Pancreas (tissue), 10 donors: ENCODE data around the gene DEFB124. TPM values are rescaled to one million over a fixed set of nuclear protein-coding genes. Genes with fewer than 3 reads are reported as not detected.

Source experiments
- ATAC-seq, 4 donors: fragments of 200-7000 bp; cut with Tn5 transposase; one replicate each; pipeline versions ENCODE4 v1.8.0 to v1.9.1; 2020; ENCODE audit warnings: mild to moderate bottlenecking in 4 of 4, moderate library complexity in 4 of 4
- DNase-seq, 6 donors: peaks; one replicate each; pipeline ENCODE4 v3.0.0-alpha.2; 2020
- FAIRE-seq: peaks from 2 replicates; lab custom pipeline; 2012; peaks lifted over from hg19 to GRCh38; lab: Jason Lieb, UNC
- H3K27ac ChIP-seq, 4 donors: fragments of 200-600 bp; sonication (generic); 1 replicate in 3 of 4; 2 replicates in 1 of 4; pipeline versions ENCODE4 v1.5.0 to v1.8.0; 2020
- H3K27me3 ChIP-seq, 4 donors: fragments of 200-600 bp; one replicate each; pipeline ENCODE4 v1.8.0; 2021
- H3K36me3 ChIP-seq, 3 donors: fragments of 200-600 bp; sonication (generic) in 1 of 3; one replicate each; pipeline versions ENCODE4 v1.5.0 to v1.8.0; 2020 to 2021
- H3K4me1 ChIP-seq, 3 donors: fragments of 200-600 bp; one replicate each; pipeline ENCODE4 v1.8.0; 2021
- H3K4me3 ChIP-seq, 4 donors: fragments of 200-600 bp; sonication (generic) in 2 of 4; one replicate each; pipeline versions ENCODE4 v1.5.0 to v1.8.0; 2020 to 2021
- H3K9me3 ChIP-seq, 4 donors: fragments of 200-600 bp; one replicate each; pipeline ENCODE4 v1.8.0; 2021
- CTCF ChIP-seq, 4 donors: fragments of 200-600 bp; sonication (generic) in 3 of 4; IDR thresholded peaks; one replicate each; pipeline versions ENCODE4 v1.5.0 to v1.8.0; 2021; ENCODE audit warnings: antibody characterized with exemption in 4 of 4
- WGBS, 2 donors: extraction: QIAGEN DNeasy Blood & Tissue Kit; methylation state at CpG; one replicate each; pipeline ENCODE4 v1.1.7; 2013; 5-methylcytosine and 5-hydroxymethylcytosine counted together
- intact Hi-C, 3 donors: fragments of 100-400 bp; cut with DNase I; formaldehyde crosslinking; loops; one replicate each; pipeline versions ENCODE4 v1.11.1 to v1.14.2; 2022
- polyA plus RNA-seq, 2 donors: library from polyadenylated mRNA; stranded (reverse); fragments of 200-250 nt; gene quantifications; one replicate each; pipeline ENCODE4 v1.2.3, GENCODE V29; 2013
- total RNA-seq, 6 donors: library from RNA; stranded (reverse); fragmentation: NEBNext Ultra II Directional in 4 of 6; extraction: Animal tissue kit (Norgen Biotek cat#: 25700) in 4 of 6; gene quantifications; one replicate each; pipeline versions ENCODE4 v1.2.1 to v1.2.4, GENCODE V29; 2021 to 2023
- donor health status: healthy with polysubstance abuse.
- donor health status: DM: no; HTN: no; CAD: no; lungs with moderate emphysema.
- donor health status: DM: no; HTN: no; CAD: no.
- donor health status: control.
- donor health status: control.
- donor health status: Bipolar disorder and iron deficiency.
- donor health status: DM: yes; HTN: yes; CAD: no.
- donor health status: DM: no; HTN: no; CAD: no.
- donor health status: DM: no; HTN: no; CAD: no.
- donor health status: DM: yes; HTN: yes; CAD: no.

Gene DEFB124
- total and polyA plus RNA-seq, 8 donors = 0.32 TPM; not detected in 7

- Histone ChIP-seq H3K4me1 (no peaks in the 10 kb centered on the region), H3K27me3 (no peaks in the 10 kb centered on the region), H3K27ac (no peak overlapping the region), H3K36me3 (no peaks in the 10 kb centered on the region), H3K9me3 (no peaks in the 10 kb centered on the region), H3K4me3 (no peak overlapping the region)
- 34 to 48% methylated on average over 1 of the region's 1 CpG for WGBS, 2 donors
- DNase-seq = no peak
- ATAC-seq = no peak
- intact Hi-C loops = loop anchor here in 1 of 3 donors (10.0 kb wide), 1 partner anchor 46 kb away; no protein-coding TSS in a partner anchor
- TF ChIP-seq CTCF (IDR thresholded peaks at IDR 0.05) = no peak
- FAIRE-seq = no peak
These were observed 25.6 kb upstream of the DEFB124 start for GRCh38 chr20:31500527-31500926.

GRCh38 chr20:31497838-31498540, 23.1 kb upstream of the DEFB124 start:
- Histone ChIP-seq H3K27me3 (no peaks in the 10 kb centered on the region), H3K4me3 (no peak overlapping the region), H3K4me1 (no peaks in the 10 kb centered on the region), H3K36me3 (no peaks in the 10 kb centered on the region), H3K9me3 (no peaks in the 10 kb centered on the region), H3K27ac (no peak overlapping the region)
- WGBS, 2 donors = 32% methylated on average over 6 of the region's 6 CpGs
- no peak for ATAC-seq
- FAIRE-seq = no peak
- intact Hi-C loops = no loop called here
- DNase-seq = no peak
- no peak for TF ChIP-seq CTCF (IDR thresholded peaks at IDR 0.05)

GRCh38 chr20:31496761-31497295, 21.9 kb upstream of the DEFB124 start:
- no peaks in the 10 kb centered on the region for H3K9me3 ChIP-seq
- H3K36me3 ChIP-seq = no peaks in the 10 kb centered on the region
- WGBS, 2 donors = 26 to 32% methylated on average over 15 of the region's 15 CpGs
- TF ChIP-seq CTCF (IDR thresholded peaks at IDR 0.05) = no peak
- ATAC-seq (peak in 3 of 4 donors; percentile 30 to 46 (median 42)), FAIRE-seq (no peak), DNase-seq (peak in 2 of 6 donors; percentile 50 to 63)
- peak overlapping the region in 1 of 4 donors; percentile 37 for H3K27ac ChIP-seq
- H3K4me1 ChIP-seq = no peaks in the 10 kb centered on the region
- H3K27me3 ChIP-seq = no peaks in the 10 kb centered on the region
- no peak overlapping the region for H3K4me3 ChIP-seq
- intact Hi-C loops = no loop called here

GRCh38 chr20:31494131-31494530, 19.2 kb upstream of the DEFB124 start:
- H3K27me3 ChIP-seq = no peaks in the 10 kb centered on the region
- ATAC-seq (no peak), DNase-seq (no peak), FAIRE-seq (no peak)
- H3K9me3 ChIP-seq = no peaks in the 10 kb centered on the region
- intact Hi-C loops = no loop called here
- H3K4me1 ChIP-seq = no peaks in the 10 kb centered on the region
- H3K4me3 ChIP-seq = no peak overlapping the region
- no peaks in the 10 kb centered on the region for H3K36me3 ChIP-seq
- WGBS, 2 donors = 40 to 43% methylated on average over 2 of the region's 2 CpGs
- H3K27ac ChIP-seq = no peak overlapping the region
- no peak for TF ChIP-seq CTCF (IDR thresholded peaks at IDR 0.05)

GRCh38 chr20:31490752-31491151, 15.8 kb upstream of the DEFB124 start:
- Histone ChIP-seq H3K4me3 (no peak overlapping the region), H3K27me3 (no peaks in the 10 kb centered on the region), H3K36me3 (no peaks in the 10 kb centered on the region), H3K27ac (no peak overlapping the region), H3K9me3 (no peaks in the 10 kb centered on the region), H3K4me1 (no peaks in the 10 kb centered on the region)
- intact Hi-C loops = no loop called here
- no peak for DNase-seq
- FAIRE-seq = no peak
- TF ChIP-seq CTCF (IDR thresholded peaks at IDR 0.05) = no peak
- WGBS, 2 donors = 88 to 99% methylated on average over 3 of the region's 3 CpGs
- ATAC-seq = no peak
